C4-2B (cell line): Measurements from ENCODE around the gene RNF207.

Source experiments
- CTCF ChIP-seq: fragments of 450-650 bp; conservative IDR thresholded peaks from 2 replicates; pipeline ENCODE4 v1.5.1; 2017; ENCODE audit warnings: mild to moderate bottlenecking
- ZFX ChIP-seq: fragments of 450-650 bp; IDR thresholded peaks from 2 replicates; pipeline ENCODE4 v1.6.1; 2017

DNA sequence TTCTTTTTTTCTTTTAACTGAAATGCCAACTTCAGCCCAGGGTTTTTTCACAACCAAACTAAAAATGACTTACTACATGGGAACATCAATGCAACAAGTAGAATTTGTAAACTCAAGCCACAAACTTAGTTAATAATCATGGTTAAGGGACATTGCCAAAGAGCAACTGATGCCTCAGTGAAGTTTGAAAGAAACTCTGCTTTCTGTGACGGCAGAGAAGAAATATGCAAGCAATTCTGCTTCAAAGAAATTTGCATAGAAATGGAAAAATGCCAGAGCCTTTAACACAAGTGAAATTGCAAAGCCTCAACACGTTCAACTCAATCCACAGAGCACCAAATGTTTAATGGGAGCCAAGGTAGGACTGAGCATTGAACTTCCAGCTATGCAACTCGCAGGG lies 20.8 kb upstream of the RNF207 start:
- TF ChIP-seq CTCF (no peak), ZFX (no peak)
